PC-3 (cell line): ENCODE results near the gene ZNF445.

ENCODE experiments used
- CTCF ChIP-seq: fragments of 300-600 bp; sonication (generic); conservative IDR thresholded peaks from 2 replicates; pipeline ENCODE4 v1.5.1; 2017; ENCODE audit warnings: antibody characterized with exemption, low read depth, mild to moderate bottlenecking, low read length
- EZH2 ChIP-seq: fragments of 300-600 bp; sonication (generic); IDR thresholded peaks from one replicate; pipeline ENCODE4 v1.6.1; 2017; ENCODE audit warnings: antibody characterized with exemption, mild to moderate bottlenecking, low read length; ENCODE audit not compliant: unreplicated experiment
- EZH2phosphoT487 ChIP-seq: fragments of 300-600 bp; sonication (generic); IDR thresholded peaks from 2 replicates; pipeline ENCODE4 v1.6.1; 2018; ENCODE audit warnings: mild to moderate bottlenecking, antibody characterized with exemption, low read length, borderline replicate concordance

GRCh38 chr3:44412365-44412764 is 65.1 kb downstream of the ZNF445 start:
- TF ChIP-seq CTCF (no peak), EZH2phosphoT487 (no peak), EZH2 (no peak)
